Measurements from ENCODE around the gene ERN2. TPM values are rescaled to one million over a fixed set of nuclear protein-coding genes. Genes with fewer than 3 reads are reported as not detected.
"Not testable (repeated sequence)": the region's sequence is repeated elsewhere in the genome, so short reads cannot be mapped to it uniquely, and the experiment has no call there.

The ERN2 gene
- total RNA-seq = under 1 TPM in 1 of 3 donors, not detected in 2; 0.08 TPM

- no peak within 1 kb of the TSS for H3K4me3 Mint-ChIP-seq
- H3K4me1 Mint-ChIP-seq (ENCODE audit: low read depth) = peaks cover 3% of the 10 kb centered on the region
- DNase-seq (no peak), ATAC-seq (no peak)
- H3K9me3 Mint-ChIP-seq = peaks cover 17% of the 10 kb centered on the region
- H3K27me3 Mint-ChIP-seq (ENCODE audit: low read depth) = peaks cover 58% of the 10 kb centered on the region
- no peaks in the 10 kb centered on the region for H3K36me3 Mint-ChIP-seq (ENCODE audit: insufficient read depth)
Observed at GRCh38 chr16:23712976-23713375, at the start of gene ERN2. ERN2 (minus strand) TSS chr16:23713222; CDS start chr16:23713187, 35 bp downstream.

- Mint-ChIP-seq H3K4me3 (no peak overlapping the region), H3K9me3 (no peaks in the 10 kb centered on the region), H3K27me3 (ENCODE audit: low read depth) (peaks cover 50% of the 10 kb centered on the region), H3K36me3 (ENCODE audit: insufficient read depth) (no peaks in the 10 kb centered on the region), H3K4me1 (ENCODE audit: low read depth) (no peaks in the 10 kb centered on the region)
- DNase-seq (no peak), ATAC-seq (no peak)
Observed at GRCh38 chr16:23757937-23758619, 45.1 kb upstream of the ERN2 start.

- ATAC-seq (no peak), DNase-seq (no peak)
- no peak overlapping the region for H3K4me3 Mint-ChIP-seq
- H3K4me1 Mint-ChIP-seq (ENCODE audit: low read depth) = no peaks in the 10 kb centered on the region
- H3K27me3 Mint-ChIP-seq (ENCODE audit: low read depth) = peaks cover 53% of the 10 kb centered on the region
- no peaks in the 10 kb centered on the region for H3K36me3 Mint-ChIP-seq (ENCODE audit: insufficient read depth)
- H3K9me3 Mint-ChIP-seq = no peaks in the 10 kb centered on the region
Observed at GRCh38 chr16:23757116-23757515, 44.1 kb upstream of the ERN2 start.

GRCh38 chr16:23755484-23755809, 42.4 kb upstream of the ERN2 start:
- no peak for ATAC-seq
- H3K4me1 Mint-ChIP-seq (ENCODE audit: low read depth) = no peaks in the 10 kb centered on the region
- H3K4me3 Mint-ChIP-seq = no peak overlapping the region
- H3K36me3 Mint-ChIP-seq (ENCODE audit: insufficient read depth) = no peaks in the 10 kb centered on the region
- peaks cover 53% of the 10 kb centered on the region for H3K27me3 Mint-ChIP-seq (ENCODE audit: low read depth)
- H3K9me3 Mint-ChIP-seq = no peaks in the 10 kb centered on the region
- no peak for DNase-seq

- Mint-ChIP-seq H3K9me3 (no peaks in the 10 kb centered on the region), H3K4me1 (ENCODE audit: low read depth) (no peaks in the 10 kb centered on the region), H3K36me3 (ENCODE audit: insufficient read depth) (no peaks in the 10 kb centered on the region), H3K27me3 (ENCODE audit: low read depth) (peaks cover 51% of the 10 kb centered on the region), H3K4me3 (no peak within 1 kb of the TSS)
- DNase-seq (no peak), ATAC-seq (no peak)
Observed at GRCh38 chr16:23754594-23755483, 41.8 kb upstream of the ERN2 start, which contains the start of gene CHP2. CHP2 (plus strand) TSS chr16:23755026; CDS start chr16:23755050, 24 bp downstream.

GRCh38 chr16:23753908-23754593, 41.0 kb upstream of the ERN2 start:
- no peak for ATAC-seq

GRCh38 chr16:23751053-23751452, 38.0 kb upstream of the ERN2 start:
- H3K36me3 Mint-ChIP-seq (ENCODE audit: insufficient read depth); DNase-seq; ATAC-seq; H3K9me3 Mint-ChIP-seq; H3K4me3 Mint-ChIP-seq; H3K4me1 Mint-ChIP-seq (ENCODE audit: low read depth): not testable (repeated sequence)
- peaks cover 37% of the 10 kb centered on the region for H3K27me3 Mint-ChIP-seq (ENCODE audit: low read depth)

More at GRCh38 chr16:23753908-23754593, 41.0 kb upstream of the ERN2 start:
- H3K4me3 Mint-ChIP-seq = no peak overlapping the region
- H3K36me3 Mint-ChIP-seq (ENCODE audit: insufficient read depth) = no peaks in the 10 kb centered on the region
- peaks cover 50% of the 10 kb centered on the region for H3K27me3 Mint-ChIP-seq (ENCODE audit: low read depth)
- no peak for DNase-seq
- H3K9me3 Mint-ChIP-seq = no peaks in the 10 kb centered on the region
- H3K4me1 Mint-ChIP-seq (ENCODE audit: low read depth) = no peaks in the 10 kb centered on the region

- ATAC-seq = no peak
Observed at GRCh38 chr16:23748630-23749029, 35.6 kb upstream of the ERN2 start.

GRCh38 chr16:23745263-23745662, 32.2 kb upstream of the ERN2 start:
- no peak for DNase-seq
- ATAC-seq = no peak
- H3K36me3 Mint-ChIP-seq (ENCODE audit: insufficient read depth) = peaks cover 4% of the 10 kb centered on the region
- no peaks in the 10 kb centered on the region for H3K4me1 Mint-ChIP-seq (ENCODE audit: low read depth)
- H3K27me3 Mint-ChIP-seq (ENCODE audit: low read depth) = peaks cover 48% of the 10 kb centered on the region
- H3K9me3 Mint-ChIP-seq = peaks cover 10% of the 10 kb centered on the region
- H3K4me3 Mint-ChIP-seq = no peak overlapping the region

More at GRCh38 chr16:23748630-23749029, 35.6 kb upstream of the ERN2 start:
- Mint-ChIP-seq H3K36me3 (ENCODE audit: insufficient read depth) (peaks cover 4% of the 10 kb centered on the region), H3K9me3 (peaks cover 10% of the 10 kb centered on the region), H3K4me3 (no peak overlapping the region), H3K27me3 (ENCODE audit: low read depth) (peaks cover 39% of the 10 kb centered on the region), H3K4me1 (ENCODE audit: low read depth) (no peaks in the 10 kb centered on the region)
- DNase-seq = no peak

GRCh38 chr16:23742766-23743165, 29.7 kb upstream of the ERN2 start:
- peaks cover 51% of the 10 kb centered on the region for H3K27me3 Mint-ChIP-seq (ENCODE audit: low read depth)
- H3K9me3 Mint-ChIP-seq = peaks cover 10% of the 10 kb centered on the region
- H3K4me1 Mint-ChIP-seq (ENCODE audit: low read depth) = no peaks in the 10 kb centered on the region

GRCh38 chr16:23741675-23742303, 28.8 kb upstream of the ERN2 start:
- DNase-seq = no peak
- Mint-ChIP-seq H3K9me3 (peaks cover 10% of the 10 kb centered on the region), H3K4me1 (ENCODE audit: low read depth) (no peaks in the 10 kb centered on the region), H3K27me3 (ENCODE audit: low read depth) (peaks cover 47% of the 10 kb centered on the region), H3K36me3 (ENCODE audit: insufficient read depth) (peaks cover 4% of the 10 kb centered on the region), H3K4me3 (no peak overlapping the region)
- no peak for ATAC-seq

More at GRCh38 chr16:23742766-23743165, 29.7 kb upstream of the ERN2 start:
- Mint-ChIP-seq H3K36me3 (ENCODE audit: insufficient read depth) (peaks cover 4% of the 10 kb centered on the region), H3K4me3 (no peak overlapping the region)
- DNase-seq (no peak), ATAC-seq (no peak)

- no peak for ATAC-seq
- DNase-seq = no peak
- no peak overlapping the region for H3K4me3 Mint-ChIP-seq
- peaks cover 33% of the 10 kb centered on the region for H3K27me3 Mint-ChIP-seq (ENCODE audit: low read depth)
- peaks cover 4% of the 10 kb centered on the region for H3K4me1 Mint-ChIP-seq (ENCODE audit: low read depth)
- no peaks in the 10 kb centered on the region for H3K9me3 Mint-ChIP-seq
- H3K36me3 Mint-ChIP-seq (ENCODE audit: insufficient read depth) = no peaks in the 10 kb centered on the region
Observed at GRCh38 chr16:23739516-23739915, 26.5 kb upstream of the ERN2 start.

GRCh38 chr16:23737423-23738028, 24.5 kb upstream of the ERN2 start:
- H3K9me3 Mint-ChIP-seq; H3K36me3 Mint-ChIP-seq (ENCODE audit: insufficient read depth); ATAC-seq; DNase-seq; H3K4me1 Mint-ChIP-seq (ENCODE audit: low read depth); H3K4me3 Mint-ChIP-seq: not testable (repeated sequence)
- peaks cover 16% of the 10 kb centered on the region for H3K27me3 Mint-ChIP-seq (ENCODE audit: low read depth)

Measured in activated T-cell treated with anti-CD3 and anti-CD28 coated beads, Interleukin-2, amount 50 U/mL, for 4 hours (primary cell).